Stimulated activated CD4-positive, alpha-beta T cell treated with anti-CD3 and anti-CD28 coated beads, TNF-alpha, amount 100 ng/mL, for 4 hours (primary cell): Measurements from ENCODE around the gene CHTOP.

Source experiments
- DNase-seq, 3 experiments: peaks; one replicate each; pipeline ENCODE4 v3.0.0-alpha.2; 2020; ENCODE audit warnings: low read depth in 3 of 3

Gene CHTOP

GRCh38 chr1:153612755-153613331 lies 21.0 kb upstream of the CHTOP start, which contains the start of gene S100A16:
TSS of gene S100A16 (minus strand) at chr1:153613137. CDS start at chr1:153608151, 4,986 bp downstream.
- DNase-seq: no peak

- no peak for DNase-seq
These were observed 20.5 kb upstream of the CHTOP start for GRCh38 chr1:153613406-153613805.

- DNase-seq: no peak
These were observed 19.5 kb upstream of the CHTOP start for GRCh38 chr1:153614189-153614900.

- DNase-seq: no peak
These were observed 19.0 kb upstream of the CHTOP start for GRCh38 chr1:153614906-153615305.

- no peak for DNase-seq
These were observed 18.5 kb upstream of the CHTOP start for GRCh38 chr1:153615406-153615805.

DNA sequence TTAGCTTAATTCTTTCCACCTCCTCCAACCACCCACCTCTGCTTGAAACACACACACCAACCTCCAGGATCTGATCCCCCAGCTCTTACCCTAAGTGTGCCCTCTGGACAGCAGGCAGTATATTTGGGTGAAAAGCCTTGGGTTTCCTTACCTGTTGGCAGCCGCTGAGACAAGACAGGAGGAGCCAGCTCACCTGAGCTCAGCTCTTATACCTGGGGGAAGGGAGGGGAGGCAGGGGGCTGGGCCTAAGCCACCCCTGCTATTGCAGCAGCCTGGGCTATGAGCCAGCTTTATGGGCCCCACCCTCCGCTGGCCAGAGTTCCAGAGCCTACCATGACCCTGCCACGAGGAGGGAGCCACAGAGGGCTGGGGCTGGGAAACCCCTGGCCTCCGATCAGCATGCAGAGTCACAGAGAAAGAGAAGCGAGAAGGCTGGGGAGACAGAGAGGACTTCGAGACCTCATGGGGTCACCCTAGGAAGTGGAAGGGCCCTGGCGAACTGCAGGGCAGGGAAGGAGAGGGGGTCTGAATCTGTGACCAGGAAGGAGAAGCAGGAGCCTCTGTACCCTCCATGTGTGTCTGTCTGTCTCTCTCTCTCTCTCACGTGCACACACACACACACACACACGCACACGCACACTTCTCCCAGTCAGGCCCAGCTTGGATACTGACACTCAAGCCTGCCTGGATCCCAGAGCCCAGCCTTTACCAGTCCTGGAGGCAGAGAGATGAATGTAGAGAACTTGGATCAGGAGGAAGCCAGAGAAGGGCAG lies 17.5 kb upstream of the CHTOP start, which contains the start of gene S100A14:
S100A14 (minus strand) TSS at position 182 of the 773 bp plus-strand sequence. CDS start 467 bp downstream, outside the sequence.
- no peak for DNase-seq

DNA sequence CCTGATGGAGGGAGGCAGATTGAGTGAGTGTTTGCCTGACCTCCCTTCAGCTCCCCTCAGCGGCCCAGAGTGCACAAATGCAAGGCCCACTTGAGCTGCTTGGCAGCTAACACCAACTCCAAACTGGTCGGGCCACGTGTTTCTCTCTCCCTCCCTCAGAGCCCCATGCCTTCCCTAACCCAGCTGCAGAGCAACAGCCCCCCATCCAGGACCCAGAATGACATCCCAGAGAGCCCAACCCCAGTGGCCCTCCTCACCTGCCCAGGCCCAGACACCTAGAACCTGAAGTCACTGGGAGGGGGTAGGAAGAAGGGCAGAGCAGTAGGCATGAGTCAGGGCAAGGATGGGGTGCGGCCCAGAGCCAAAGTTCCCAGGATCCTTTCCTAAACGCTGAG lies 17.0 kb upstream of the CHTOP start:
- no peak for DNase-seq

GRCh38 chr1:153617663-153618062 lies 16.2 kb upstream of the CHTOP start:
- DNase-seq: peak in 1 of 3 experiments; percentile 48

DNA sequence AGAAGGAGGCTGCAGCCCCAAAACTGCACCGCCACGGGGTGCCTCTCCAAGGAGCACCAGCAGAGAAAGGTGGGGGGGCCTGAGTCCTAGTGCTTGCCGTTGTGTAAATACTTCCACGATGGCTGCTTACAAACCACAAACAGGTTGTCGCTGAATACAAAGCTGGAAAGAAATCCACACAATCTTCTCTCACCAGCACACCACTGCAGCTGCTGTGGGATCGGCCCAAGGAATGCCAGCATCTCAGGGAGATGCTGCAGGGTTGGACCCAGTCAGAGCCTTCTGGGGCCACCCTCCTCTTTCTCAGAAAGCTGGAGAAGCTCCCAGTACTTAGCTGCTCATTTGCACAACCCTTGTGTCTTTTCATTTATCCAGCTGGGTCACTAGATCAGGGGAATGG lies 14.7 kb upstream of the CHTOP start:
- DNase-seq: no peak

- no peak for DNase-seq
These were observed 10.8 kb upstream of the CHTOP start for GRCh38 chr1:153623101-153623500.

DNA sequence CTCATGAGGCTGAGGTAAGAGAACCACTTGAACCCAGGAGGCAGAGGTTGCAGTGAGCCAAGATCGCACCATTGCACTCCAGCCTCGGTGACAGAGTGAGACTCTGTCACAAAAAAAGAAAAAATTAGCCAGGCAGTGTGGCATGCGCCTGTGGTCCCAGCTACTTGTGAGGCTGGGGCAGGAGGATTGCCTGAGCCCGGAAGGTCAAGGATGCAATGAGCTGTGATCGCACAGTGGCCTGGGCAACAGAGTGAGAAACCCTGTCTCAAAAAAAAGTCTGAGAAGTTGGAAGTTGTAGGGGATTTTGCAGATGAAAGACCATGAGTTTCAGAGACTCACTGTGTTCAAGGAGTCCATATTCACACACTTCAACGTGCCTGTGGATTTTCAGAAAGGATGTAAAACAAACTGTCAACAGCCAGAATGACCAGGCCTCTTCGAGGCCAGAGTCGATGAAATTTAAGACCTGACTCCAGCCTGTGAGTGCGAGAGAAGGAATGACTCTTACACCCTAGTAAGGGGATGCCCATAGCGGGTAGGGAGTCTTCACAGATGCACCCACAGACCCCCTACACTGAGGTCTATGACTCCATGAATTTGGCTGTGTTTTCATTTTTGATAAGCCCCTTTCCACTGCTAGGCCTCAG lies 8.8 kb upstream of the CHTOP start:
- no peak for DNase-seq

- DNase-seq: no peak
These were observed 7.4 kb upstream of the CHTOP start for GRCh38 chr1:153626477-153626903.

- no peak for DNase-seq
These were observed 6.8 kb upstream of the CHTOP start, which contains the start of gene S100A13 for GRCh38 chr1:153626904-153627714. TSS of gene S100A13 (minus strand) at chr1:153627505. CDS start at chr1:153626472, 1,033 bp downstream.

DNA sequence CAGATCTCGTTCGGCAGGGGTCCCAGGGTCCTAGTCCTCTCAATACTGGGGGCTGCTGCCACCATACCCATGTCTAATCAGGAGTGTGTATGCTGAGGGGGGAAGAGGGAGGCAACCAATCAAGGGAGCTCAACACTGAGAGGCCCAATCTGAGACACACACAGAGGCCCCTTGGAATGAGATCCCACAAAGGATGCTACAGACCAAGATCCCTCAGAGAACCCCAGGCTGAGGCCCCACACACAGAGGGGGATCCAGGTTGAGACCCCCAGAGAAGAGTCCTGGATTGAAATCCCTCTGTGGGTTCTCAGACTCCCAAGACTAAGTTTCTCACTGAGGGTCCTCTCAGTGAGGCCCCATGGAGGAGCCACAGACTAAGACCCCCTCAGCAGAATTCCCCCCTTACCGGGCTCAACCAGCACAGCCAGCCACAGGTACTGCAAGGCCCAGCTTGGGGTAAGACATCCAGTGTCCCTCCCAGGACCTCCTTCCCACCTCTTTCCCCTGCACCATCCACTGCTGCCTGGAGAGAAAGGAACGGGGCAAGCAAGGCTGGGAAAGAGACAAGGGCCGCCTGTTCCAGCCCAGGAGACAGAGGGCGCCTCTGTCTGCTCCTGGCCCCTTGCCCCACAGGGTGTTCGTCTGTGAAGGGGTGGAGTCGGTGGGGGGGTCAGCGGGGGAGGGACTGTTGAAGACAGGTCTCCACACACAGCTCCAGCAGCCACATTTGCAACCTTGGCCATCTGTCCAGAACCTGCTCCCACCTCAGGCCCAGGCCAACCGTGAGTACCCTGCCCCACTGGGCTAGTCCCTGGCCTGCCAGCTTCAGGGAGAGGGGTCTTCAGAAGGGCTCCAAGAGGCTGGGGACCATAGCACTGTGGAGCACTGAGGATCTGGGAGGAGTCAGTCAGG lies 5.9 kb upstream of the CHTOP start, which contains the start of gene S100A1:
S100A1 (plus strand) TSS at position 720 of the 912 bp plus-strand sequence. CDS start 2,088 bp downstream, outside the sequence.
- DNase-seq: no peak

DNA sequence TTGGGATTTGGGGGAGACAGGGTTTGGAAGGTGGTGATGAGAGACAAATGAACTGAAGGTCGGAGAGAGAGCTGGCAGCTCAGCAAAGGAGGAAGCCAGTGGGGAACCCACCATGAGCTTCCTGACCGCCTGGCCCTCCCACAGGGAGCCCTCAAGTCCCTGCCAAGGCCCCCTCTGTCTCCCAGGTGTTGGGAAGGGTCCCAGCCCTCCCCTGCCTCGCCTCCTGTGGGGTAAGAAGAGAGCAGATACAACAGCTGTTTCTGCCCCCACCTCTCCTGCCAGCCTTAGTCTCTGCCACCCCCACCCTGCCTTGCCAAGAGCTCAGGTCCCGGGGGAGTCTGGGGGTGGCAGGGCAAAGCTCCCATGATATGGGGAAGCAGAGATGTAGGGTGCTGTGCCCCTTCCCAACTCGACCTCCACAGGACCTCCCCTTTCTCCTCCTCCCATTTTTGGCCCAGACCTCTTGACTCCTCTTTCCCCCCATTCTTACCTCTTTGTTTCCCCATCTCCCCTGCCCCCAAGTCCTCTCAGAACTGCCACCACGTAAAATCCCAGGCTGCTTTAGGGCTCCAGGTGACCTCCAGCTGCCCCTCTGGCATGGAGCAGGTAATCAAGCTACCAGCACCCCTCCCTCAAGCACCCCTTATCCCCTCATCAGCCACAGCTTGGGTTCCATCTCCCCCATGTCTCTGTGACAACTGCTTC lies 5.1 kb upstream of the CHTOP start:
- no peak for DNase-seq

- DNase-seq: no peak
These were observed 4.6 kb upstream of the CHTOP start for GRCh38 chr1:153629343-153629665.

- DNase-seq: no peak
These were observed 3.9 kb upstream of the CHTOP start for GRCh38 chr1:153629971-153630370.

GRCh38 chr1:153630384-153630783 lies 3.5 kb upstream of the CHTOP start:
- no peak for DNase-seq
